ENCODE data around the gene SHROOM3.

GRCh38 chr4:76458297-76458696, 23.3 kb downstream of the SHROOM3 start:
- TF ChIP-seq EZH2 (IDR thresholded peaks at IDR 0.05; ENCODE audit: borderline replicate concordance, insufficient read depth, low read length, poor library complexity, severe bottlenecking), result no peak
- TF ChIP-seq CTCF (IDR thresholded peaks at IDR 0.05; ENCODE audit: poor library complexity, severe bottlenecking), result no peak
- TF ChIP-seq POLR2AphosphoS5 (IDR thresholded peaks at IDR 0.05), result no peak
- no peak for TF ChIP-seq REST (IDR thresholded peaks at IDR 0.05; ENCODE audit: borderline replicate concordance)
- TF ChIP-seq SMC3 (conservative IDR thresholded peaks at IDR 0.05; ENCODE audit: poor library complexity), result no peak

All from neural cell (in vitro differentiated cells).